ENCODE results near the gene CHRM1.

CHRM1 gene

DNA sequence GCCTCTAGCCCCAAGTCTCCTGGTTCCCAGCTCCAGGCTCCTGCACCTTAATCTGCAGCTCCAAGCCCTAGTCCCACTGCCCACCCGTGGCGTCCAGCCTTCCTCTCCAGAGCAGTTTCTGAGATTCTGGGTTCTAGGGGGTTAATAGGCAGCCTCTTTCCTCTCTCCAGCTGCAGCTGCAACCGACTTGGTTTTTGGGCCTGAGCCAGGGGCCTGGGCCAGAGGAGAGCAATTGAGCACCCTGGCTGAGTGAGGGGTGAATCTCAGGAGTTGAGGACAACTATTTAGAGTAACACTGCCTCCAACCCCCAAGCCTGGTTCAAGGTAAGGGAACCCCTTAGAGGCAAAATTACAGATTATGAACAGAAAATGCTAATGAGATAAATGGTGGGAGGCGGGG lies 9.0 kb upstream of the CHRM1 start:
- Mint-ChIP-seq H3K4me3 (no peak overlapping the region), H3K9me3 (no peaks in the 10 kb centered on the region), H3K4me1 (peaks cover 53% of the 10 kb centered on the region), H3K36me3 (ENCODE audit: low read depth) (no peaks in the 10 kb centered on the region), H3K27me3 (ENCODE audit: low read depth) (peaks cover 66% of the 10 kb centered on the region), H3K27ac (peak overlapping the region; percentile 21 to 34 (median 34))
- TF ChIP-seq, protein P1, sequence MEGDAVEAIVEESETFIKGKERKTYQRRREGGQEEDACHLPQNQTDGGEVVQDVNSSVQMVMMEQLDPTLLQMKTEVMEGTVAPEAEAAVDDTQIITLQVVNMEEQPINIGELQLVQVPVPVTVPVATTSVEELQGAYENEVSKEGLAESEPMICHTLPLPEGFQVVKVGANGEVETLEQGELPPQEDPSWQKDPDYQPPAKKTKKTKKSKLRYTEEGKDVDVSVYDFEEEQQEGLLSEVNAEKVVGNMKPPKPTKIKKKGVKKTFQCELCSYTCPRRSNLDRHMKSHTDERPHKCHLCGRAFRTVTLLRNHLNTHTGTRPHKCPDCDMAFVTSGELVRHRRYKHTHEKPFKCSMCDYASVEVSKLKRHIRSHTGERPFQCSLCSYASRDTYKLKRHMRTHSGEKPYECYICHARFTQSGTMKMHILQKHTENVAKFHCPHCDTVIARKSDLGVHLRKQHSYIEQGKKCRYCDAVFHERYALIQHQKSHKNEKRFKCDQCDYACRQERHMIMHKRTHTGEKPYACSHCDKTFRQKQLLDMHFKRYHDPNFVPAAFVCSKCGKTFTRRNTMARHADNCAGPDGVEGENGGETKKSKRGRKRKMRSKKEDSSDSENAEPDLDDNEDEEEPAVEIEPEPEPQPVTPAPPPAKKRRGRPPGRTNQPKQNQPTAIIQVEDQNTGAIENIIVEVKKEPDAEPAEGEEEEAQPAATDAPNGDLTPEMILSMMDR (IDR thresholded peaks at IDR 0.05; ENCODE audit: unreplicated experiment in 3 of 3) = no peak

- H3K4me3 Mint-ChIP-seq = peak overlapping the region in 2 of 3 experiments; percentile 6 to 18
- peaks cover 61% of the 10 kb centered on the region for H3K4me1 Mint-ChIP-seq
- H3K27me3 Mint-ChIP-seq (ENCODE audit: low read depth) = peaks cover 82% of the 10 kb centered on the region
- H3K9me3 Mint-ChIP-seq = no peaks in the 10 kb centered on the region
- H3K27ac Mint-ChIP-seq = no peak overlapping the region
- TF ChIP-seq, protein P1 (IDR thresholded peaks at IDR 0.05; ENCODE audit: unreplicated experiment in 3 of 3) = no peak
- H3K36me3 Mint-ChIP-seq (ENCODE audit: low read depth) = no peaks in the 10 kb centered on the region
Observed at GRCh38 chr11:62928011-62928410, 6.8 kb upstream of the CHRM1 start.

- TF ChIP-seq, protein P1 (IDR thresholded peaks at IDR 0.05; ENCODE audit: unreplicated experiment in 3 of 3) = no peak
- no peak overlapping the region for H3K27ac Mint-ChIP-seq
- peak overlapping the region in 2 of 3 experiments; percentile 7 to 44 for H3K4me3 Mint-ChIP-seq
- peaks cover 87% of the 10 kb centered on the region for H3K27me3 Mint-ChIP-seq (ENCODE audit: low read depth)
- H3K36me3 Mint-ChIP-seq (ENCODE audit: low read depth) = no peaks in the 10 kb centered on the region
- no peaks in the 10 kb centered on the region for H3K9me3 Mint-ChIP-seq
- peaks cover 65% of the 10 kb centered on the region for H3K4me1 Mint-ChIP-seq
Observed at GRCh38 chr11:62926680-62927455, 5.7 kb upstream of the CHRM1 start.

DNA sequence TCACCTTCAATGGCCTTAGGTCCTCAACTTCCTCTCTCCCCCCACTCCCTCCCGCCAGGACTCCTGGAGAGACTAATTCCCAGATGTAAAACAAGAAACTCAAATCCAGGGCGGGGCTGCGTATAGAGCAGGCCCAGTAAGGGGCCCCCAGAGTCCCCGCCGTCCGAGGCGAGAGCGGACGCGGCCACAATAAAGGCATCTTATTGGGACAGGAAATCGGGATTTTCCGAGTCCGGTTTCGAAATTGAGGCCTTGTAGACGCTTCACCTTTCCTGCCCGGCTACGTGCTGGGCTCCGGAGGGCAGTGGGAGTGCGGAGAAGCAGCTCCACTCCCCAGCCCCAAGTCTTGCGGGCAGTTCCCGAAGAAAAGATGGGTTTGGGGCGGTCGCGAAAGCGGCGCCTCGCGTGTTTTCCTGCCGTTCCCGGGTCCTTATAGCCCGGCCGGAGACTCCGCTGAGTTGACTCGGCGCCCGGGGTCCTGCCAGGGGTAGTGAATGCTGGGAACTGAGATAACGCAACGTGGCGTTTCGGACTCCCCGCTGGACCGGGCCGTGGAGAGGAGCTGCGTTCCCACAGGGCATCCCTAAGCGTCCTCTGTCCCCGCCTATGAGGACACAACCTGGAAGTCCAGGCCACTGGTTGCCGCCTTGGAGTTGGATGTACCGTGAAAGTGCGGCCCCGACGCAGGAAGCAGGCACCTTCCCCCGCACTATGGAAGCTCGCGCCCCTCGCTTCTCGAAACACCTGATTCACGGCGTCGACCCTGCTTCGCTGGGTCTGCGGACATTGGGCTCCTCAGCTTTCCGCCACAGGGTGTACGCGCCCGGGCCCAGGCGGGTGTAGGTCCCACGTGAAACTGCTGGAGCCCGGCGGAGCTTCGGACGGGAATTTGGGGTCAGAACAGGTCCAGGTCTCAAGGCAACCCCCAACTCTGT lies 4.8 kb upstream of the CHRM1 start:
- Mint-ChIP-seq H3K27me3 (ENCODE audit: low read depth) (peaks cover 89% of the 10 kb centered on the region), H3K36me3 (ENCODE audit: low read depth) (no peaks in the 10 kb centered on the region), H3K4me3 (peak overlapping the region; percentile 44 to 70 (median 69)), H3K27ac (no peak overlapping the region), H3K9me3 (no peaks in the 10 kb centered on the region), H3K4me1 (peaks cover 64% of the 10 kb centered on the region)
- TF ChIP-seq, protein P1 (IDR thresholded peaks at IDR 0.05; ENCODE audit: unreplicated experiment in 3 of 3) = no peak

GRCh38 chr11:62925308-62925707 lies 4.1 kb upstream of the CHRM1 start:
- peaks cover 89% of the 10 kb centered on the region for H3K27me3 Mint-ChIP-seq (ENCODE audit: low read depth)
- TF ChIP-seq, protein P1 (IDR thresholded peaks at IDR 0.05; ENCODE audit: unreplicated experiment in 3 of 3) = no peak
- H3K9me3 Mint-ChIP-seq = no peaks in the 10 kb centered on the region
- H3K36me3 Mint-ChIP-seq (ENCODE audit: low read depth) = no peaks in the 10 kb centered on the region
- peaks cover 57% of the 10 kb centered on the region for H3K4me1 Mint-ChIP-seq
- H3K4me3 Mint-ChIP-seq = peak overlapping the region in 2 of 3 experiments; percentile 44 to 70
- H3K27ac Mint-ChIP-seq = no peak overlapping the region
